HCT116 (cell line): ENCODE data around the gene KRT39. TPM values are rescaled to one million over a fixed set of nuclear protein-coding genes. Genes with fewer than 3 reads are reported as not detected.

Experiments used
- ELF1 ChIP-seq: IDR thresholded peaks from 2 replicates; pipeline ENCODE4 v1.6.1; 2012; ENCODE audit warnings: low read depth, borderline replicate concordance
- EZH2 ChIP-seq: fragments of 200-600 bp; sonication (generic); IDR thresholded peaks from 2 replicates; pipeline ENCODE4 v1.6.1; 2017; ENCODE audit warnings: antibody characterized with exemption, mixed run types
- EZH2phosphoT487 ChIP-seq: fragments of 200-600 bp; IDR thresholded peaks from 2 replicates; pipeline ENCODE4 v1.6.1; 2018; ENCODE audit warnings: antibody characterized with exemption, borderline replicate concordance
- FOSL1 ChIP-seq: IDR thresholded peaks from 2 replicates; pipeline ENCODE4 v1.6.1; 2012; ENCODE audit warnings: low read depth
- POLR2A ChIP-seq: IDR thresholded peaks from 2 replicates; pipeline ENCODE4 v1.7.0; 2011; ENCODE audit warnings: borderline replicate concordance; ENCODE audit not compliant: insufficient read depth, insufficient read length; ENCODE audit errors: extremely low read depth
- POLR2AphosphoS5 ChIP-seq: IDR thresholded peaks from 2 replicates; pipeline ENCODE4 v1.6.1; 2011; ENCODE audit warnings: mild to moderate bottlenecking, low read depth, low read length, moderate library complexity
- SIN3A ChIP-seq: IDR thresholded peaks from 2 replicates; pipeline ENCODE4 v1.6.1; 2012; ENCODE audit warnings: low read depth
- SRF ChIP-seq: IDR thresholded peaks from 2 replicates; pipeline ENCODE4 v1.6.1; 2012; ENCODE audit warnings: low read depth
- ZFX ChIP-seq: fragments of 450-650 bp; IDR thresholded peaks from 2 replicates; pipeline ENCODE4 v1.6.1; 2017
- ZNF274 ChIP-seq: fragments of 200-500 bp; sonication (Bioruptor generic); IDR thresholded peaks from 2 replicates; pipeline ENCODE4 v1.6.1; 2014; ENCODE audit warnings: mild to moderate bottlenecking, low read depth, low read length, inconsistent platforms
- total RNA-seq: library from RNA; stranded (reverse); gene quantifications from one replicate; pipeline ENCODE4 v1.2.1, GENCODE V29; 2021; ENCODE audit not compliant: unreplicated experiment
- TF ChIP-seq, protein P1 (sequence below), 3 experiments: fragments of 200-600 bp in 1 of 3; sonication (generic) in 1 of 3; IDR thresholded peaks in 2 of 3; conservative IDR thresholded peaks in 1 of 3; 2 replicates each; pipeline ENCODE4 v1.5.1; 2012 to 2017; ENCODE audit warnings: low read depth in 2 of 3, low read length in 2 of 3, antibody characterized with exemption in 1 of 3, borderline replicate concordance in 1 of 3, control low read depth in 1 of 3, mild to moderate bottlenecking in 1 of 3, mixed read lengths in 1 of 3, mixed run types in 1 of 3, moderate library complexity in 1 of 3; ENCODE audit not compliant: insufficient read depth in 1 of 3
- TF ChIP-seq, protein P2 (sequence below): IDR thresholded peaks from 2 replicates; pipeline ENCODE4 v1.6.1; 2012; ENCODE audit warnings: low read depth

The KRT39 gene
- total RNA-seq, 1 experiment from 2014 or later, result not detected

DNA sequence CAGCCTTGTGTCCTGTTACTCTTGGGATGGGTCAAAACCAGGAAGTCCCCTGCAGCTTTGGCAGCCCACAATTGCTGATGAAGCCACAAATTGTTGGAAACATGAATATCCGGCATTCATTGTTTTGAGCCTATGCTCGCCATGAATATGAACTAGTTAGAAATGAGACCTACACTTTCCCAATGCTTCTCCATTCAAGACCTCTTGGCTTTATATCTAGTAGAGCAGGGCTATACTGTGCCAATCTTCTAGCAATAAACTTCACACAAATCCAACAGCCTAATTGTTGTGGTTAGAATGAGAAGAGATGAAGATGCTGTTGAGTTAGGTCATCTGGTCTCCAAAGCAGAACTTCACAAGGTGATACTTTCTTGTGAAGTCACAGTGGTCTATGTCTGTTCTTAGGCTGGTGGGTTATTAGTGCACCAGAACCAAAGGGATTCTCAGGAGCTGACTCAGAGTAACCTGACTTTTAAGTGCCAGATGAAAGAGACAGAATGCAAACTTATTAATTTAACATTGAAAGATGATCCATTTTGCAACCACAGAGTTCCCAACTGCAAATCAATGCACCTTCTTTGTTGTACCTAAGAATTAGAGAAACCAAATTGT lies 15.6 kb downstream of the KRT39 start (continued):
- TF ChIP-seq SIN3A (peak; percentile 78), POLR2A (no peak), ZNF274 (no peak), FOSL1 (peak; percentile 94), ELF1 (no peak; the same call in 1 of the 2 replicates), ZFX (no peak), EZH2phosphoT487 (no peak), POLR2AphosphoS5 (peak; percentile 43; the same call in 1 of the 2 replicates), EZH2 (no peak), SRF (peak; percentile 78)
- TF ChIP-seq, protein P1, sequence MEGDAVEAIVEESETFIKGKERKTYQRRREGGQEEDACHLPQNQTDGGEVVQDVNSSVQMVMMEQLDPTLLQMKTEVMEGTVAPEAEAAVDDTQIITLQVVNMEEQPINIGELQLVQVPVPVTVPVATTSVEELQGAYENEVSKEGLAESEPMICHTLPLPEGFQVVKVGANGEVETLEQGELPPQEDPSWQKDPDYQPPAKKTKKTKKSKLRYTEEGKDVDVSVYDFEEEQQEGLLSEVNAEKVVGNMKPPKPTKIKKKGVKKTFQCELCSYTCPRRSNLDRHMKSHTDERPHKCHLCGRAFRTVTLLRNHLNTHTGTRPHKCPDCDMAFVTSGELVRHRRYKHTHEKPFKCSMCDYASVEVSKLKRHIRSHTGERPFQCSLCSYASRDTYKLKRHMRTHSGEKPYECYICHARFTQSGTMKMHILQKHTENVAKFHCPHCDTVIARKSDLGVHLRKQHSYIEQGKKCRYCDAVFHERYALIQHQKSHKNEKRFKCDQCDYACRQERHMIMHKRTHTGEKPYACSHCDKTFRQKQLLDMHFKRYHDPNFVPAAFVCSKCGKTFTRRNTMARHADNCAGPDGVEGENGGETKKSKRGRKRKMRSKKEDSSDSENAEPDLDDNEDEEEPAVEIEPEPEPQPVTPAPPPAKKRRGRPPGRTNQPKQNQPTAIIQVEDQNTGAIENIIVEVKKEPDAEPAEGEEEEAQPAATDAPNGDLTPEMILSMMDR (IDR thresholded peaks at IDR 0.05 in 2 of 3, conservative IDR thresholded peaks at IDR 0.05 in 1 of 3; ENCODE audit: borderline replicate concordance in 1 of 3, insufficient read depth in 1 of 3, low read depth in 2 of 3, low read length in 2 of 3), result no peak
- TF ChIP-seq, protein P2, sequence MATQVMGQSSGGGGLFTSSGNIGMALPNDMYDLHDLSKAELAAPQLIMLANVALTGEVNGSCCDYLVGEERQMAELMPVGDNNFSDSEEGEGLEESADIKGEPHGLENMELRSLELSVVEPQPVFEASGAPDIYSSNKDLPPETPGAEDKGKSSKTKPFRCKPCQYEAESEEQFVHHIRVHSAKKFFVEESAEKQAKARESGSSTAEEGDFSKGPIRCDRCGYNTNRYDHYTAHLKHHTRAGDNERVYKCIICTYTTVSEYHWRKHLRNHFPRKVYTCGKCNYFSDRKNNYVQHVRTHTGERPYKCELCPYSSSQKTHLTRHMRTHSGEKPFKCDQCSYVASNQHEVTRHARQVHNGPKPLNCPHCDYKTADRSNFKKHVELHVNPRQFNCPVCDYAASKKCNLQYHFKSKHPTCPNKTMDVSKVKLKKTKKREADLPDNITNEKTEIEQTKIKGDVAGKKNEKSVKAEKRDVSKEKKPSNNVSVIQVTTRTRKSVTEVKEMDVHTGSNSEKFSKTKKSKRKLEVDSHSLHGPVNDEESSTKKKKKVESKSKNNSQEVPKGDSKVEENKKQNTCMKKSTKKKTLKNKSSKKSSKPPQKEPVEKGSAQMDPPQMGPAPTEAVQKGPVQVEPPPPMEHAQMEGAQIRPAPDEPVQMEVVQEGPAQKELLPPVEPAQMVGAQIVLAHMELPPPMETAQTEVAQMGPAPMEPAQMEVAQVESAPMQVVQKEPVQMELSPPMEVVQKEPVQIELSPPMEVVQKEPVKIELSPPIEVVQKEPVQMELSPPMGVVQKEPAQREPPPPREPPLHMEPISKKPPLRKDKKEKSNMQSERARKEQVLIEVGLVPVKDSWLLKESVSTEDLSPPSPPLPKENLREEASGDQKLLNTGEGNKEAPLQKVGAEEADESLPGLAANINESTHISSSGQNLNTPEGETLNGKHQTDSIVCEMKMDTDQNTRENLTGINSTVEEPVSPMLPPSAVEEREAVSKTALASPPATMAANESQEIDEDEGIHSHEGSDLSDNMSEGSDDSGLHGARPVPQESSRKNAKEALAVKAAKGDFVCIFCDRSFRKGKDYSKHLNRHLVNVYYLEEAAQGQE, result no peak
